HCT116 (cell line): ENCODE measurements around the gene SVIL. TPM values are rescaled to one million over a fixed set of nuclear protein-coding genes. Genes with fewer than 3 reads are reported as not detected.
A peak's percentile ranks its signal among the peaks of the same experiment; 100 is the strongest.

ENCODE experiments used
- ATAC-seq: fragments of 200-7000 bp; cut with Tn5 transposase; 2 replicates; pipeline ENCODE4 v1.9.1; 2020; ENCODE audit warnings: mild to moderate bottlenecking, moderate library complexity
- BruUV-seq: library from RNA; stranded (reverse); fragments of 400-500 nt; replicated peaks from 2 replicates; lab custom pipeline; 2021; lab: Mats Ljungman, UMichigan
- CTCF ChIA-PET: fragments of 300-600 bp; sonication (Branson Sonifier 250); formaldehyde crosslinking; loops from one replicate; lab custom pipeline; 2021; ENCODE audit warnings: antibody characterized with exemption; lab: Charles Lee
- POLR2A ChIA-PET: fragments of 300-600, 350-600 bp; sonication (Branson Sonifier 250); formaldehyde crosslinking; loops from one replicate; lab custom pipeline; 2021; ENCODE audit warnings: antibody characterized with exemption; lab: Charles Lee
- RAD21 ChIA-PET, 2 experiments: fragments of 300-600 bp; sonication (Branson Sonifier 250); formaldehyde crosslinking; loops; one replicate each; lab custom pipeline; 2023; ENCODE audit warnings: low total read pairs in 2 of 2; ENCODE audit not compliant: uncharacterized antibody in 2 of 2, unreplicated experiment in 2 of 2, low non-redundant PET in 1 of 2; lab: Charles Lee
- DNase-seq: peaks from one replicate; pipeline ENCODE4 v3.0.0-alpha.2; 2010; ENCODE audit warnings: low read depth, low spot score
- H2AFZ ChIP-seq: fragments of 200-600 bp; shearing (Covaris generic), sonication (generic); 2 replicates; pipeline ENCODE4 v1.6.1; 2017; ENCODE audit warnings: low read depth, mixed run types, mixed read lengths, antibody characterized with exemption, low read length; ENCODE audit not compliant: poor library complexity, severe bottlenecking
- H3K27ac ChIP-seq: 2 replicates; pipeline ENCODE4 v1.5.1; 2012; ENCODE audit warnings: low read depth, low read length
- H3K27me3 ChIP-seq: fragments of 200-600 bp; sonication (generic); 2 replicates; pipeline ENCODE4 v1.6.1; 2016; ENCODE audit warnings: mixed run types, low read length, mixed read lengths; ENCODE audit not compliant: insufficient read depth
- H3K36me3 ChIP-seq, 2 experiments: fragments of 200-500 bp in 1 of 2; fragments of 200-600 bp in 1 of 2; sonication (Bioruptor generic) in 1 of 2; sonication (generic) in 1 of 2; 2 replicates each; pipeline versions ENCODE4 v1.5.1 to v1.6.1; 2014 to 2016; ENCODE audit warnings: low read length in 2 of 2, inconsistent platforms in 1 of 2, mixed read lengths in 1 of 2, mixed run types in 1 of 2; ENCODE audit not compliant: insufficient read depth in 2 of 2, control insufficient read depth in 1 of 2
- H3K4me1 ChIP-seq, 2 experiments: fragments of 200-600 bp in 1 of 2; sonication (generic) in 1 of 2; 2 replicates each; pipeline versions ENCODE4 v1.5.1 to v1.6.1; 2012 to 2017; ENCODE audit warnings: low read length in 2 of 2, inconsistent platforms in 1 of 2, mild to moderate bottlenecking in 1 of 2, mixed read lengths in 1 of 2, mixed run types in 1 of 2, moderate library complexity in 1 of 2; ENCODE audit not compliant: insufficient read depth in 2 of 2, control insufficient read depth in 1 of 2
- H3K4me2 ChIP-seq: fragments of 200-600 bp; sonication (generic); 2 replicates; pipeline ENCODE4 v1.6.1; 2017; ENCODE audit warnings: mixed run types, low read length, mixed read lengths
- H3K4me3 ChIP-seq, 2 experiments: fragments of 200-600 bp in 1 of 2; sonication (generic) in 1 of 2; replicated peaks in 1 of 2; 2 replicates each; pipeline ENCODE4 v1.5.1; 2011 to 2016; ENCODE audit warnings: low read length in 2 of 2, control low read depth in 1 of 2, low read depth in 1 of 2, mild to moderate bottlenecking in 1 of 2, mixed read lengths in 1 of 2, mixed run types in 1 of 2
- H3K79me2 ChIP-seq: fragments of 200-600 bp; sonication (generic); 2 replicates; pipeline ENCODE4 v1.6.1; 2017; ENCODE audit warnings: mild to moderate bottlenecking, mixed run types, low read length, moderate library complexity, mixed read lengths; ENCODE audit not compliant: insufficient read depth
- H3K9ac ChIP-seq: fragments of 200-600 bp; sonication (generic); 2 replicates; pipeline ENCODE4 v1.6.1; 2016; ENCODE audit warnings: low read length, mixed read lengths
- H3K9me2 ChIP-seq: fragments of 200-600 bp; sonication (generic), shearing (Covaris generic); 2 replicates; pipeline ENCODE4 v1.6.1; 2017; ENCODE audit warnings: mixed run types, mild to moderate bottlenecking, moderate library complexity; ENCODE audit not compliant: insufficient read depth
- H3K9me3 ChIP-seq, 2 experiments: fragments of 200-500 bp in 1 of 2; fragments of 200-600 bp in 1 of 2; sonication (Bioruptor generic) in 1 of 2; sonication (generic) in 1 of 2; 2 replicates each; pipeline ENCODE4 v1.6.1; 2014 to 2017; ENCODE audit warnings: low read length in 2 of 2, mixed read lengths in 2 of 2, inconsistent platforms in 1 of 2, low read depth in 1 of 2, mild to moderate bottlenecking in 1 of 2, mixed run types in 1 of 2, moderate library complexity in 1 of 2; ENCODE audit not compliant: control insufficient read depth in 1 of 2, insufficient read depth in 1 of 2
- H4K20me1 ChIP-seq: fragments of 200-600 bp; sonication (generic), shearing (Covaris generic); 2 replicates; pipeline ENCODE4 v1.6.1; 2017; ENCODE audit warnings: mixed run types, mild to moderate bottlenecking, moderate library complexity; ENCODE audit not compliant: insufficient read depth
- CBX3 ChIP-seq: IDR thresholded peaks from 2 replicates; pipeline ENCODE4 v1.6.1; 2012; ENCODE audit warnings: low read depth
- CEBPB ChIP-seq: IDR thresholded peaks from 2 replicates; pipeline ENCODE4 v1.6.1; 2012; ENCODE audit warnings: low read depth
- EGR1 ChIP-seq: IDR thresholded peaks from 2 replicates; pipeline ENCODE4 v1.6.1; 2012; ENCODE audit warnings: low read depth
- ELF1 ChIP-seq: IDR thresholded peaks from 2 replicates; pipeline ENCODE4 v1.6.1; 2012; ENCODE audit warnings: low read depth, borderline replicate concordance
- EZH2 ChIP-seq: fragments of 200-600 bp; sonication (generic); IDR thresholded peaks from 2 replicates; pipeline ENCODE4 v1.6.1; 2017; ENCODE audit warnings: antibody characterized with exemption, mixed run types
- EZH2phosphoT487 ChIP-seq: fragments of 200-600 bp; IDR thresholded peaks from 2 replicates; pipeline ENCODE4 v1.6.1; 2018; ENCODE audit warnings: antibody characterized with exemption, borderline replicate concordance
- FOSL1 ChIP-seq: IDR thresholded peaks from 2 replicates; pipeline ENCODE4 v1.6.1; 2012; ENCODE audit warnings: low read depth
- JUND ChIP-seq: IDR thresholded peaks from 2 replicates; pipeline ENCODE4 v1.6.1; 2012
- MAX ChIP-seq: IDR thresholded peaks from 2 replicates; pipeline ENCODE4 v1.6.1; 2012
- POLR2A ChIP-seq: IDR thresholded peaks from 2 replicates; pipeline ENCODE4 v1.7.0; 2011; ENCODE audit warnings: borderline replicate concordance; ENCODE audit not compliant: insufficient read depth, insufficient read length; ENCODE audit errors: extremely low read depth
- POLR2AphosphoS5 ChIP-seq: IDR thresholded peaks from 2 replicates; pipeline ENCODE4 v1.6.1; 2011; ENCODE audit warnings: mild to moderate bottlenecking, low read depth, low read length, moderate library complexity
- RAD21 ChIP-seq: IDR thresholded peaks from 2 replicates; pipeline ENCODE4 v1.6.1; 2012; ENCODE audit warnings: low read depth, mild to moderate bottlenecking
- REST ChIP-seq: IDR thresholded peaks from 2 replicates; pipeline ENCODE4 v1.6.1; 2012; ENCODE audit warnings: low read depth
- SIN3A ChIP-seq: IDR thresholded peaks from 2 replicates; pipeline ENCODE4 v1.6.1; 2012; ENCODE audit warnings: low read depth
- SRF ChIP-seq: IDR thresholded peaks from 2 replicates; pipeline ENCODE4 v1.6.1; 2012; ENCODE audit warnings: low read depth
- YY1 ChIP-seq: IDR thresholded peaks from 2 replicates; pipeline ENCODE4 v1.6.1; 2011; ENCODE audit warnings: low read length, low read depth, moderate library complexity, mild to moderate bottlenecking; ENCODE audit not compliant: insufficient replicate concordance; ENCODE audit errors: extremely low read depth
- ZFX ChIP-seq: fragments of 450-650 bp; IDR thresholded peaks from 2 replicates; pipeline ENCODE4 v1.6.1; 2017
- intact Hi-C: fragments of 100-400 bp; cut with micrococcal nuclease; formaldehyde crosslinking; loops from 2 replicates; pipeline ENCODE4 v1.10.0; 2022
- total RNA-seq: library from RNA; stranded (reverse); gene quantifications from one replicate; pipeline ENCODE4 v1.2.1, GENCODE V29; 2021; ENCODE audit not compliant: unreplicated experiment
- TF ChIP-seq, protein P1 (sequence below), 3 experiments: fragments of 200-600 bp in 1 of 3; sonication (generic) in 1 of 3; IDR thresholded peaks in 2 of 3; conservative IDR thresholded peaks in 1 of 3; 2 replicates each; pipeline ENCODE4 v1.5.1; 2012 to 2017; ENCODE audit warnings: low read depth in 2 of 3, low read length in 2 of 3, antibody characterized with exemption in 1 of 3, borderline replicate concordance in 1 of 3, control low read depth in 1 of 3, mild to moderate bottlenecking in 1 of 3, mixed read lengths in 1 of 3, mixed run types in 1 of 3, moderate library complexity in 1 of 3; ENCODE audit not compliant: insufficient read depth in 1 of 3
- TF ChIP-seq, protein P2 (sequence below): IDR thresholded peaks from 2 replicates; pipeline ENCODE4 v1.6.1; 2011; ENCODE audit warnings: mild to moderate bottlenecking, low read length, moderate library complexity; ENCODE audit not compliant: insufficient replicate concordance; ENCODE audit errors: extremely low read depth
- TF ChIP-seq, protein P3 (sequence below): IDR thresholded peaks from 2 replicates; pipeline ENCODE4 v1.6.1; 2012

The SVIL gene
- total RNA-seq, 1 experiment from 2014 or later, result 27.0 TPM

DNA sequence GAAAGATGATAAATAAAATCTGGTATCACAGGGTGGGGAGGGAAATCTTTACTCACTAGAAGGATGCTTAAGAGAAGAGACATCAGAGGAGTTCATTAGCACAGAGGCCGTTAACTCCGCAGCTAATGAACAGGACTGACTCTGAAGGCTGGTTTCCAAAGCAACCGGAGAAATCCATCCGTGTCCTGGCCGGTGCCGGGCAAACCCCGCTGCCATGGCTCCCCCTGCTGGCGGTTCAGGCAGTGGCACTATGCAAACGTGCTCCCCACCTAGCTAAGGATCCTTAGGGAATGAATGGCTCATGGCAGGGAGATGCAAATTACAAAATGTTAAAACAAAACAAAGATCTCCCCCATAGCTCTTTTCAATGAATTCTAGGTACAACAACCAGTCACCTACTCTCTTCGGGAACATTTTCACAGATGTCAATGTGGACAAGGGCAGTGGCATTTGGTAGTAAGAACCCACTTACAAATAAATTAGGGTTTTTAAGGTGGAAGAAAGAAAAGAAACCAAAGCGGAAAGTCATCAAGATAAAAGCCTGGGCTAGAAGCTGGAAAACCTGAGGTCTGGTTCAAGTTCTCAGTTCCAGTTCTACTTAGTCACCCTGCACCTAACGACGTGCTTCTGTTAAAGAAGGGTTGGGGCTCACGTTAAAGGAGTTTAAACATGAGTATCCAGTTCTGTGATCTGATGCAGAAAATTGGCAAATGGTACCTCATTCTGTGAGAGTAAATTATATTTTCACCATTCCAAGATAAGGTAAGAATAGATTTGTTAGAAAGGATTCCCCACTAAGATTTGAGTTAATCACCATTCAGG is 138.2 kb downstream of the SVIL start:
- ChIA-PET RAD21 (no interaction called here), POLR2A (no interaction called here), CTCF (interaction anchor here (0.8 to 2.9 kb wide), 9 partner anchors 14 to 95 kb away, joined by 3 to 23 read pairs (median 6); no protein-coding TSS in a partner anchor)
- no peaks in the 10 kb centered on the region for H3K27me3 ChIP-seq
- ATAC-seq (peak; percentile 99), DNase-seq (peak; percentile 28)
- no peaks in the 10 kb centered on the region for H3K36me3 ChIP-seq
- H3K9me3 ChIP-seq, result no peaks in the 10 kb centered on the region
- H4K20me1 ChIP-seq, result no peaks in the 10 kb centered on the region
- H3K4me2 ChIP-seq, result no peak overlapping the region
- no peak for TF ChIP-seq CEBPB
- TF ChIP-seq EZH2phosphoT487, result no peak
- TF ChIP-seq, protein P1, sequence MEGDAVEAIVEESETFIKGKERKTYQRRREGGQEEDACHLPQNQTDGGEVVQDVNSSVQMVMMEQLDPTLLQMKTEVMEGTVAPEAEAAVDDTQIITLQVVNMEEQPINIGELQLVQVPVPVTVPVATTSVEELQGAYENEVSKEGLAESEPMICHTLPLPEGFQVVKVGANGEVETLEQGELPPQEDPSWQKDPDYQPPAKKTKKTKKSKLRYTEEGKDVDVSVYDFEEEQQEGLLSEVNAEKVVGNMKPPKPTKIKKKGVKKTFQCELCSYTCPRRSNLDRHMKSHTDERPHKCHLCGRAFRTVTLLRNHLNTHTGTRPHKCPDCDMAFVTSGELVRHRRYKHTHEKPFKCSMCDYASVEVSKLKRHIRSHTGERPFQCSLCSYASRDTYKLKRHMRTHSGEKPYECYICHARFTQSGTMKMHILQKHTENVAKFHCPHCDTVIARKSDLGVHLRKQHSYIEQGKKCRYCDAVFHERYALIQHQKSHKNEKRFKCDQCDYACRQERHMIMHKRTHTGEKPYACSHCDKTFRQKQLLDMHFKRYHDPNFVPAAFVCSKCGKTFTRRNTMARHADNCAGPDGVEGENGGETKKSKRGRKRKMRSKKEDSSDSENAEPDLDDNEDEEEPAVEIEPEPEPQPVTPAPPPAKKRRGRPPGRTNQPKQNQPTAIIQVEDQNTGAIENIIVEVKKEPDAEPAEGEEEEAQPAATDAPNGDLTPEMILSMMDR (IDR thresholded peaks at IDR 0.05 in 2 of 3, conservative IDR thresholded peaks at IDR 0.05 in 1 of 3; ENCODE audit: borderline replicate concordance in 1 of 3, insufficient read depth in 1 of 3, low read depth in 2 of 3, low read length in 2 of 3), result peak; percentile 77 to 99 (median 97)
- TF ChIP-seq SRF, result no peak
- TF ChIP-seq CBX3, result 0 out of 2 replicates have a peak, but pooled peaks have one; percentile 45
- TF ChIP-seq, protein P2, sequence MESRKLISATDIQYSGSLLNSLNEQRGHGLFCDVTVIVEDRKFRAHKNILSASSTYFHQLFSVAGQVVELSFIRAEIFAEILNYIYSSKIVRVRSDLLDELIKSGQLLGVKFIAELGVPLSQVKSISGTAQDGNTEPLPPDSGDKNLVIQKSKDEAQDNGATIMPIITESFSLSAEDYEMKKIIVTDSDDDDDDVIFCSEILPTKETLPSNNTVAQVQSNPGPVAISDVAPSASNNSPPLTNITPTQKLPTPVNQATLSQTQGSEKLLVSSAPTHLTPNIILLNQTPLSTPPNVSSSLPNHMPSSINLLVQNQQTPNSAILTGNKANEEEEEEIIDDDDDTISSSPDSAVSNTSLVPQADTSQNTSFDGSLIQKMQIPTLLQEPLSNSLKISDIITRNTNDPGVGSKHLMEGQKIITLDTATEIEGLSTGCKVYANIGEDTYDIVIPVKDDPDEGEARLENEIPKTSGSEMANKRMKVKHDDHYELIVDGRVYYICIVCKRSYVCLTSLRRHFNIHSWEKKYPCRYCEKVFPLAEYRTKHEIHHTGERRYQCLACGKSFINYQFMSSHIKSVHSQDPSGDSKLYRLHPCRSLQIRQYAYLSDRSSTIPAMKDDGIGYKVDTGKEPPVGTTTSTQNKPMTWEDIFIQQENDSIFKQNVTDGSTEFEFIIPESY, result no peak
- TF ChIP-seq FOSL1, result no peak
- TF ChIP-seq REST, result no peak
- TF ChIP-seq, protein P3, sequence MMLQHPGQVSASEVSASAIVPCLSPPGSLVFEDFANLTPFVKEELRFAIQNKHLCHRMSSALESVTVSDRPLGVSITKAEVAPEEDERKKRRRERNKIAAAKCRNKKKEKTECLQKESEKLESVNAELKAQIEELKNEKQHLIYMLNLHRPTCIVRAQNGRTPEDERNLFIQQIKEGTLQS, result no peak
- TF ChIP-seq SIN3A, result no peak
- no peak for TF ChIP-seq EZH2
- TF ChIP-seq RAD21, result peak; percentile 73
- no peak for TF ChIP-seq JUND
- TF ChIP-seq EGR1, result no peak
- TF ChIP-seq POLR2A, result no peak
- TF ChIP-seq POLR2AphosphoS5, result no peak
- no peak for TF ChIP-seq YY1
- TF ChIP-seq MAX, result no peak
- no peak for TF ChIP-seq ELF1
- TF ChIP-seq ZFX, result no peak
- peaks cover under 1 to 3% of the 10 kb centered on the region in 2 experiments; a peak in 3 of 4 replicates for H3K4me1 ChIP-seq
- intact Hi-C loops, result loop anchor here (1.0 kb wide), 1 partner anchor 119 kb away; no protein-coding TSS in a partner anchor
- no peak overlapping the region for H3K9ac ChIP-seq
- H3K4me3 ChIP-seq, result no peak overlapping the region
- H3K79me2 ChIP-seq, result no peaks in the 10 kb centered on the region
- no TSS peak for BruUV-seq
- no peak overlapping the region for H2AFZ ChIP-seq
- no peak overlapping the region for H3K27ac ChIP-seq
- H3K9me2 ChIP-seq, result no peaks in the 10 kb centered on the region
